Measurements from ENCODE around the gene EBF4. TPM values are rescaled to one million over a fixed set of nuclear protein-coding genes. Genes with fewer than 3 reads are reported as not detected.
"Not testable (repeated sequence)": the region's sequence is repeated elsewhere in the genome, so short reads cannot be mapped to it uniquely, and the experiment has no call there.

The EBF4 gene
- total RNA-seq, 6 experiments from 2014 or later: 2.8 to 16.6 (median 6.2) TPM

DNA sequence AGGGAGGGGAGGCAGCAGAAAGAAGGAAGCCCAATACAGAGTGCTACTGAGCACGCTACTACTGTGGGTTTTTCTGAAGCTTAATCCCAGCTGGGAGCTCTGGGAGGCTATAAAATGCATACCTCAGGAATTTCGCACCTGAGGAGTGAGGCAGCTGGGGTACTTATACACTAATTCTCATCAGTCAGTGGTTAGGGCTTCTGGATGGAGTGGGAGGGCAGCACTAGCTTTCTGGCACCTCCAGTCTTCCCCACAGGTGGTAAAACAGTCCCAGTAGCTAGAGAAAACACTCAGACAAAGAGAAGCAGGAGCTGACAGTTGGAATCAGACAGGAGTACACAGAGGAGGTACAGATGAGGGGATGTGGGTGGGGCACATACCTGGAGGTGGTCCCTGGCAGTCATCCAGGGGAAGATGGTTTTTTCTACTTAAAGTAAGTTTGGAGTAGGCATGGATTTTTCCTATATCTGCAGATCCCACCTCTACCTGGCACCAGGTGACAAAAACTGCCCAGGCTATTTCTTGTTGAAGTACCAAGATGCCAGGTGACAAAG is 70.1 kb downstream of the EBF4 start:
- peak in 1 of 3 donors; percentile 9 for DNase-seq
- H3K27ac ChIP-seq: no peak overlapping the region
- no peaks in the 10 kb centered on the region for H3K36me3 ChIP-seq
- H3K27me3 ChIP-seq: no peaks in the 10 kb centered on the region
- TF ChIP-seq, protein P1, sequence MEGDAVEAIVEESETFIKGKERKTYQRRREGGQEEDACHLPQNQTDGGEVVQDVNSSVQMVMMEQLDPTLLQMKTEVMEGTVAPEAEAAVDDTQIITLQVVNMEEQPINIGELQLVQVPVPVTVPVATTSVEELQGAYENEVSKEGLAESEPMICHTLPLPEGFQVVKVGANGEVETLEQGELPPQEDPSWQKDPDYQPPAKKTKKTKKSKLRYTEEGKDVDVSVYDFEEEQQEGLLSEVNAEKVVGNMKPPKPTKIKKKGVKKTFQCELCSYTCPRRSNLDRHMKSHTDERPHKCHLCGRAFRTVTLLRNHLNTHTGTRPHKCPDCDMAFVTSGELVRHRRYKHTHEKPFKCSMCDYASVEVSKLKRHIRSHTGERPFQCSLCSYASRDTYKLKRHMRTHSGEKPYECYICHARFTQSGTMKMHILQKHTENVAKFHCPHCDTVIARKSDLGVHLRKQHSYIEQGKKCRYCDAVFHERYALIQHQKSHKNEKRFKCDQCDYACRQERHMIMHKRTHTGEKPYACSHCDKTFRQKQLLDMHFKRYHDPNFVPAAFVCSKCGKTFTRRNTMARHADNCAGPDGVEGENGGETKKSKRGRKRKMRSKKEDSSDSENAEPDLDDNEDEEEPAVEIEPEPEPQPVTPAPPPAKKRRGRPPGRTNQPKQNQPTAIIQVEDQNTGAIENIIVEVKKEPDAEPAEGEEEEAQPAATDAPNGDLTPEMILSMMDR (IDR thresholded peaks at IDR 0.05): no peak
- TF ChIP-seq POLR2A (IDR thresholded peaks at IDR 0.05): no peak
- peaks cover 0 to 3% (median 0%) of the 10 kb centered on the region in 4 donors for H3K4me1 ChIP-seq
- ATAC-seq: no peak
- intact Hi-C loops (cut with DNase I): no loop called here
- H3K9me3 ChIP-seq: no peaks in the 10 kb centered on the region
- no peak overlapping the region for H3K4me3 ChIP-seq
- WGBS (ENCODE audit: insufficient coverage, low coverage, low lambda C conversion rate, missing lambda C conversion rate): 71% methylated on average over 2 of the region's 2 CpGs

DNA sequence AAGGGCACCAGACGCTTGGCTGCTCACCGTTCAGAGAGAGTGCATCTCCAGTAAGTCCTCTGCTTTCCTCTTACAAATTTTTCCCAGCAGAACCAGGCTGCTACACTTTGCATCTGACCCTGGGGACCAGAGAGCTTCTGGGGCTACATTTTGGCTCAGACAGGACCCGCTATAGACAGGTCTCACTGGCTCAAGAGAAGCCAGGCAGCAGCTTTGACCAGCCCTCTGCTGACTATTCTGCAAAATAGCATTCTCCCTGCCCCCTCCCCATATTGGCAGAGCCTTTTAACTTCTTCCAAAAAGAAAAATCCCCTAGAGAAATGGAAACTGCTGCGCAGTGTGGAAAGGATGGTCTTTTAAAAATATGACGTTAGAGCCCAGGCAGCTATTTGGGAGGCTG is 70.6 kb downstream of the EBF4 start:
- no peak for ATAC-seq
- H3K36me3 ChIP-seq: no peaks in the 10 kb centered on the region
- H3K27me3 ChIP-seq: no peaks in the 10 kb centered on the region
- H3K27ac ChIP-seq: no peak overlapping the region
- no peaks in the 10 kb centered on the region for H3K9me3 ChIP-seq
- no peak for TF ChIP-seq POLR2A (IDR thresholded peaks at IDR 0.05)
- TF ChIP-seq, protein P1 (IDR thresholded peaks at IDR 0.05): no peak
- intact Hi-C loops (cut with DNase I): no loop called here
- H3K4me3 ChIP-seq: no peak overlapping the region
- peaks cover 0 to 7% (median 0%) of the 10 kb centered on the region in 4 donors for H3K4me1 ChIP-seq
- WGBS (ENCODE audit: insufficient coverage, low coverage, low lambda C conversion rate, missing lambda C conversion rate): 34% methylated on average over 4 of the region's 5 CpGs
- DNase-seq: peak in 1 of 3 donors; percentile 6

DNA sequence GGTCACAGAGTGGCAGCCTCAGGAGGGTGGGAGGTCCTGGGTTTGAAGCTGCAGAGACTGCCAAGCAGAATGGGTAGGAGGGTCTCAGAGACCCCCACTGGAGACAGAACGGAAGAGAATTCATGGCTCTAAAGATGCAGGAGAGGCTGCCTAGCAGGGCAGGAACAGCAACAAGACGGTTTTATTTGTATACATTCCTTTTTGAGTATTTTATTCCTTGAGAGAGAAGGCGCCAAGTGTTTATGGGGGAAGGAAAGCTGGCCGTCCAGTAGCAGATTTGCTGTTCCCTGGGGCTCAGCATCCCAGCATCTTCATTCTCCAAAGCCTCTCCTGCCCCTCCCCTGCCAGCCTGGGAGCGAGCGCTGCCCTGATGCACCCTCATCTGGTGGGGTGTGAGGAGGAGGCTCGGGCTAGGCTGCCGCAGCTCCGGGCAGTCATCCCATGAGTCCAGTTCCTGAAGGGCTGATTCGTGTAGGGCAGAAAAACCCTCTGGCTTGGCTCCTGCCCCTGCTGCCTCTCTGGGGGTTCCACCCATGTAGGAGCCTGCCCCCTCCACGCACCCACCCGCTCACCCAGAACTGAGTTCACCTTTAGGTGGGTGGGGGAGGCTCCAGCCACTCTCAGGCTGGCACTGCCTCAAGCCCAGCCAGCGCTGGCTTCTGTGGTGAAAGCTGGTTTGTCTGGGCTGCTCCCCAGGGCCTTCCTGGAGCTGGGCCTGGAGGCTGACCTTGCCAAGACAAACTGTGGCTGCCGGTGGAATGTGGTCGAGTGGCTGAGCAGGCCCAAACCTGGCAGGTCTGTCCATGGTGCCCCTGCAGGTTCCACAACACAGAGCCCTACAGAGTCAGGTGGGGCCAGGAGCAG is 75.4 kb downstream of the EBF4 start:
- no peak for TF ChIP-seq POLR2A (IDR thresholded peaks at IDR 0.05)
- TF ChIP-seq, protein P1 (IDR thresholded peaks at IDR 0.05): no peak
- peak; percentile 79 to 91 (median 89) for DNase-seq
- ATAC-seq: peak; percentile 97 to 99 (median 99)
- WGBS (ENCODE audit: insufficient coverage, low coverage, low lambda C conversion rate, missing lambda C conversion rate): 25% methylated on average over 4 of the region's 15 CpGs
- intact Hi-C loops (cut with DNase I): no loop called here
- H3K27me3 ChIP-seq: no peaks in the 10 kb centered on the region
- H3K36me3 ChIP-seq: peaks cover 0 to 2% (median 0%) of the 10 kb centered on the region in 4 donors
- H3K27ac ChIP-seq: no peak overlapping the region
- no peaks in the 10 kb centered on the region for H3K9me3 ChIP-seq
- H3K4me1 ChIP-seq: peaks cover 0 to 7% (median 4%) of the 10 kb centered on the region in 4 donors
- peak overlapping the region in 2 of 3 donors; percentile 3 to 21 for H3K4me3 ChIP-seq

DNA sequence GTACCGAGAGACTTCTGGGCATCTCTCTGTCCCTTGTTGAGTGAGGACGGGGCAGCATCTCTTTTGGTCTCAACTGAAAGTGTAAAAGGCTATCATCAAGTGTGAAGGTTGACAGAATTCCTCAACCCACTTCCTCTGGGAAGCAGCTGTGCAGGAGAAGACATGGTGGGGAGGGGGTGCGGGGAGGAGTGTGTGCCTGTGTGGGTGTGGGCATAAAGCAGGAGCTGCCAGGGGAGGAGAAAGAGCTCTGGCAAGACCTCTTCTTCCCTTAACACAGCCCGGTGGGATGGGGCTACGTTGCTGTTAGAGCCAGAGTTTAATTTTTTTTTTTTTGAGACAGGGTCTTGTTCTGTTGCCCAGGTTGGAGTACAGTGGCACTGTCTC is 76.0 kb downstream of the EBF4 start:
- H3K36me3 ChIP-seq: peaks cover 0 to 2% (median 0%) of the 10 kb centered on the region in 4 donors
- no peak overlapping the region for H3K4me3 ChIP-seq
- intact Hi-C loops (cut with DNase I): no loop called here
- H3K4me1 ChIP-seq: peaks cover 0 to 7% (median 4%) of the 10 kb centered on the region in 4 donors
- no peaks in the 10 kb centered on the region for H3K9me3 ChIP-seq
- whole genome bisulfite sequencing (ENCODE audit: insufficient coverage, low coverage, low lambda C conversion rate, missing lambda C conversion rate): 20% methylated on average over 1 of the region's 5 CpGs
- DNase-seq (peak in 1 of 3 donors; percentile 35), ATAC-seq (no peak)
- no peak overlapping the region for H3K27ac ChIP-seq
- no peaks in the 10 kb centered on the region for H3K27me3 ChIP-seq
- TF ChIP-seq POLR2A (IDR thresholded peaks at IDR 0.05): no peak
- TF ChIP-seq, protein P1 (IDR thresholded peaks at IDR 0.05): no peak

DNA sequence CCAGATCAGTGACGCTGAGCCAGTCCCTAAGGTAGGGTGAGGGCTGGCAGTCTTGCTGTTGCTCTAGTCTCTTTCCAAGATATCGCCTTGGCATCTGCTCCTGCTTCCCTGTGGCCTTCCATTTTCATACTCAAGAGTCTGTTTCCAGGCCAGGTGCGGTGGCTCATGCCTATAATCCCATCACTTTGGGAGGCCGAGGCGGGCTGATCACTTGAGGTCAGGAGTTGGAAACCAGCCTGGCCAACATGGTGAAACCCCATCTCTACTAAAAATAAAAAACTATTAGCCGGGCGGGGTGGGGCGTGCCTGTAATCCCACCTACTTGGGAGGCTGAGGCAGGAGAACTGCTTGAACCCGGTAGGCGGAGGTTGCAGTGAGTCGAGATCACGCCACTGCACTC is 77.5 kb downstream of the EBF4 start:
- H3K27ac ChIP-seq; H3K27me3 ChIP-seq; ATAC-seq; H3K4me1 ChIP-seq; H3K4me3 ChIP-seq; H3K9me3 ChIP-seq; intact Hi-C loops (cut with DNase I); H3K36me3 ChIP-seq: not testable (repeated sequence)
- WGBS (ENCODE audit: insufficient coverage, low coverage, low lambda C conversion rate, missing lambda C conversion rate): 97% methylated on average over 9 of the region's 12 CpGs
- peak in 1 of 3 donors; percentile 10 for DNase-seq

All from right lobe of liver (tissue), 6 donors.